ENCODE results near the gene TLCD3B. TPM values are rescaled to one million over a fixed set of nuclear protein-coding genes. Genes with fewer than 3 reads are reported as not detected.

The TLCD3B gene
- polyA plus RNA-seq, 1 donor from 2014 or later, result 18.9 TPM

- Histone ChIP-seq H3K9me2 (ENCODE audit: insufficient read depth, low read length) (no peaks in the 10 kb centered on the region), H3K9me3 (ENCODE audit: low read length) (no peaks in the 10 kb centered on the region), H3K36me3 (ENCODE audit: insufficient read depth, low read length) (no peaks in the 10 kb centered on the region), H3K9ac (ENCODE audit: low read length) (peak overlapping the region; percentile 95), H2AFZ (ENCODE audit: low read depth, low read length) (no peak overlapping the region), H3F3A (ENCODE audit: insufficient read depth, low read length, poor library complexity, severe bottlenecking) (no peaks in the 10 kb centered on the region), H3K27ac (ENCODE audit: low read length) (peak overlapping the region; percentile 94), H3K27me3 (ENCODE audit: insufficient read depth, low read depth, low read length) (no peaks in the 10 kb centered on the region), H3K4me3 (ENCODE audit: low read length) (peak overlapping the region; percentile 97), H3K79me2 (replicated peaks; ENCODE audit: insufficient read depth, low read length) (peaks cover 11% of the 10 kb centered on the region), H4K20me1 (ENCODE audit: insufficient read depth) (no peaks in the 10 kb centered on the region), H3K4me2 (ENCODE audit: low read length) (peak overlapping the region; percentile 83)
- TF ChIP-seq SMC3 (conservative IDR thresholded peaks at IDR 0.05; ENCODE audit: poor library complexity) (no peak), CTCF (IDR thresholded peaks at IDR 0.05; ENCODE audit: poor library complexity, severe bottlenecking) (no peak), TAF1 (IDR thresholded peaks at IDR 0.05; ENCODE audit: low read depth) (no peak), EP300 (conservative IDR thresholded peaks at IDR 0.05; ENCODE audit: poor library complexity, severe bottlenecking) (no peak), MXI1 (conservative IDR thresholded peaks at IDR 0.05; ENCODE audit: poor library complexity, severe bottlenecking) (no peak), RAD21 (conservative IDR thresholded peaks at IDR 0.05) (no peak), POLR2AphosphoS5 (IDR thresholded peaks at IDR 0.05) (no peak), EZH2 (IDR thresholded peaks at IDR 0.05; ENCODE audit: borderline replicate concordance, insufficient read depth, low read length, poor library complexity, severe bottlenecking) (no peak)
- TF ChIP-seq, protein P1, sequence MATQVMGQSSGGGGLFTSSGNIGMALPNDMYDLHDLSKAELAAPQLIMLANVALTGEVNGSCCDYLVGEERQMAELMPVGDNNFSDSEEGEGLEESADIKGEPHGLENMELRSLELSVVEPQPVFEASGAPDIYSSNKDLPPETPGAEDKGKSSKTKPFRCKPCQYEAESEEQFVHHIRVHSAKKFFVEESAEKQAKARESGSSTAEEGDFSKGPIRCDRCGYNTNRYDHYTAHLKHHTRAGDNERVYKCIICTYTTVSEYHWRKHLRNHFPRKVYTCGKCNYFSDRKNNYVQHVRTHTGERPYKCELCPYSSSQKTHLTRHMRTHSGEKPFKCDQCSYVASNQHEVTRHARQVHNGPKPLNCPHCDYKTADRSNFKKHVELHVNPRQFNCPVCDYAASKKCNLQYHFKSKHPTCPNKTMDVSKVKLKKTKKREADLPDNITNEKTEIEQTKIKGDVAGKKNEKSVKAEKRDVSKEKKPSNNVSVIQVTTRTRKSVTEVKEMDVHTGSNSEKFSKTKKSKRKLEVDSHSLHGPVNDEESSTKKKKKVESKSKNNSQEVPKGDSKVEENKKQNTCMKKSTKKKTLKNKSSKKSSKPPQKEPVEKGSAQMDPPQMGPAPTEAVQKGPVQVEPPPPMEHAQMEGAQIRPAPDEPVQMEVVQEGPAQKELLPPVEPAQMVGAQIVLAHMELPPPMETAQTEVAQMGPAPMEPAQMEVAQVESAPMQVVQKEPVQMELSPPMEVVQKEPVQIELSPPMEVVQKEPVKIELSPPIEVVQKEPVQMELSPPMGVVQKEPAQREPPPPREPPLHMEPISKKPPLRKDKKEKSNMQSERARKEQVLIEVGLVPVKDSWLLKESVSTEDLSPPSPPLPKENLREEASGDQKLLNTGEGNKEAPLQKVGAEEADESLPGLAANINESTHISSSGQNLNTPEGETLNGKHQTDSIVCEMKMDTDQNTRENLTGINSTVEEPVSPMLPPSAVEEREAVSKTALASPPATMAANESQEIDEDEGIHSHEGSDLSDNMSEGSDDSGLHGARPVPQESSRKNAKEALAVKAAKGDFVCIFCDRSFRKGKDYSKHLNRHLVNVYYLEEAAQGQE (IDR thresholded peaks at IDR 0.05; ENCODE audit: borderline replicate concordance), result no peak
Measured at GRCh38 chr16:30063278-30063892, 32.3 kb upstream of the TLCD3B start.

DNA sequence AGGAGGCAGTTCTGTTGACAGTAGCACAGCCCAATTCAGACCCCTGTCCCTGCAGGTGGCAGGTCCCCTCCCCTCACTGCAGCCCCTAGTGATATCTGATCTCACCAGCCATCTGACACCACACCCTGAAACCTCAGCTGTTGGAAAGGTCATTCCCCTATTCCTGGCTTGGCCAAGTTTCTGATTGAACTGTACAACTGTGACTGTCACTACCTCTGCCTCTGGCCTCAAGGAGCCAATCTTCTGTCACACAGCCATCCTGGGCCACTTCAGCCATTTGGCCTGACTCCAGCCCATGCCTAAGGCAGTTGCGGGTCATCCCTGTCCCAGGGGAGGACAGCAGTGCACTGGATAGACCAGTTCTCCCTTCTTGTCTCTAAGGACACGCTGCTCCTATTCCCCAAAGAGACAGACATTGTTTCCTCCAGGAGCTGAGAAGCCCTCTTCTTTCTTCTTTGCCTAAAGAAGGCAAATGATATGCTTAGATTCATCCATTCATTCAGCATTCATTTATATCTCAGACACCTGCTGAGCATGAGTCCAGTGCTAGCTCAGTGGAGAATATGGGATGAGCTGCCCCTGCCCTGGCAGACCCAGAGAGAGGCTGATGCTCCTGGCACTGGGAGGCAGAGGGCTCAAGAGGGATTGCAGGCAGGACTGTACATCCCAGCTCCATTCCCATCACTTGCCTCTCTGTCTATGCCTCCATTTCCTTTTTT, 29.9 kb upstream of the TLCD3B start:
- Histone ChIP-seq H3K79me2 (replicated peaks; ENCODE audit: insufficient read depth, low read length) (no peaks in the 10 kb centered on the region), H3K27me3 (ENCODE audit: insufficient read depth, low read depth, low read length) (no peaks in the 10 kb centered on the region), H3K9ac (ENCODE audit: low read length) (no peak overlapping the region), H2AFZ (ENCODE audit: low read depth, low read length) (no peak overlapping the region), H3K9me2 (ENCODE audit: insufficient read depth, low read length) (no peaks in the 10 kb centered on the region), H3K4me2 (ENCODE audit: low read length) (no peak overlapping the region), H3K9me3 (ENCODE audit: low read length) (no peaks in the 10 kb centered on the region), H3K27ac (ENCODE audit: low read length) (no peak overlapping the region), H3F3A (ENCODE audit: insufficient read depth, low read length, poor library complexity, severe bottlenecking) (no peaks in the 10 kb centered on the region), H4K20me1 (ENCODE audit: insufficient read depth) (no peaks in the 10 kb centered on the region), H3K4me3 (ENCODE audit: low read length) (no peak overlapping the region), H3K36me3 (ENCODE audit: insufficient read depth, low read length) (no peaks in the 10 kb centered on the region)
- no peak for TF ChIP-seq TAF1 (IDR thresholded peaks at IDR 0.05; ENCODE audit: low read depth)
- TF ChIP-seq SMC3 (conservative IDR thresholded peaks at IDR 0.05; ENCODE audit: poor library complexity), result no peak
- TF ChIP-seq MXI1 (conservative IDR thresholded peaks at IDR 0.05; ENCODE audit: poor library complexity, severe bottlenecking), result no peak
- no peak for TF ChIP-seq EZH2 (IDR thresholded peaks at IDR 0.05; ENCODE audit: borderline replicate concordance, insufficient read depth, low read length, poor library complexity, severe bottlenecking)
- TF ChIP-seq, protein P1 (IDR thresholded peaks at IDR 0.05; ENCODE audit: borderline replicate concordance), result no peak
- no peak for TF ChIP-seq CTCF (IDR thresholded peaks at IDR 0.05; ENCODE audit: poor library complexity, severe bottlenecking)
- no peak for TF ChIP-seq EP300 (conservative IDR thresholded peaks at IDR 0.05; ENCODE audit: poor library complexity, severe bottlenecking)
- TF ChIP-seq POLR2AphosphoS5 (IDR thresholded peaks at IDR 0.05), result no peak

Data from neural cell (in vitro differentiated cells).